GM12878 (cell line): ENCODE results near the gene ZNF174. TPM values are rescaled to one million over a fixed set of nuclear protein-coding genes. Genes with fewer than 3 reads are reported as not detected.

Source experiments
- ATAC-seq: fragments of 200-7000 bp; cut with Tn5 transposase; 3 replicates; pipeline ENCODE4 v1.9.1; 2020; ENCODE audit warnings: mild to moderate bottlenecking, moderate library complexity
- BruUV-seq: library from RNA; stranded (reverse); fragments of 400-500 nt; replicated peaks from 2 replicates; lab custom pipeline; 2021; lab: Mats Ljungman, UMichigan
- CTCF ChIA-PET: fragments of 300-600 bp; sonication (Branson Sonifier 250); formaldehyde crosslinking; extraction: SDS; loops from one replicate; lab custom pipeline; 2021; ENCODE audit warnings: inconsistent platforms; lab: Yijun Ruan, JAX
- POLR2A ChIA-PET: fragments of 350-600 bp; formaldehyde crosslinking; extraction: SDS; loops from one replicate; lab custom pipeline; 2021; ENCODE audit warnings: inconsistent platforms; lab: Charles Lee
- RAD21 ChIA-PET: fragments of 300-600 bp; sonication (Branson Sonifier 250); formaldehyde crosslinking; loops from one replicate; lab custom pipeline; 2023; ENCODE audit warnings: antibody characterized with exemption; ENCODE audit not compliant: unreplicated experiment; lab: Charles Lee
- SMC1A ChIA-PET: fragments of 300-600 bp; sonication (Branson Sonifier 250); formaldehyde crosslinking; loops from one replicate; lab custom pipeline; 2023; ENCODE audit not compliant: unreplicated experiment, uncharacterized antibody; lab: Charles Lee
- DNase-seq: peaks from one replicate; pipeline ENCODE4 v3.0.0-alpha.2; 2011; ENCODE audit warnings: low read depth, low spot score
- FAIRE-seq: peaks from 3 replicates; lab custom pipeline; 2011; peaks lifted over from hg19 to GRCh38; lab: Jason Lieb, UNC
- H2AFZ ChIP-seq: 2 replicates; pipeline ENCODE4 v1.6.0; 2011; ENCODE audit warnings: low read depth, low read length, control low read depth; ENCODE audit not compliant: control insufficient read depth
- H3K27ac ChIP-seq: 2 replicates; pipeline ENCODE4 v1.5.1; 2011; ENCODE audit warnings: control low read depth; ENCODE audit not compliant: control insufficient read depth, insufficient read depth
- H3K27me3 ChIP-seq, 2 experiments: replicated peaks in 1 of 2; 2 replicates each; pipeline versions ENCODE4 v1.6.0 to v1.6.1; 2011; ENCODE audit warnings: low read length in 1 of 2; ENCODE audit not compliant: control insufficient read depth in 2 of 2, insufficient read depth in 2 of 2
- H3K36me3 ChIP-seq, 2 experiments: 2 replicates each; pipeline ENCODE4 v1.5.1; 2011; ENCODE audit warnings: low read length in 1 of 2; ENCODE audit not compliant: control insufficient read depth in 2 of 2, insufficient read depth in 2 of 2
- H3K4me1 ChIP-seq: 2 replicates; pipeline ENCODE4 v1.6.1; 2011; ENCODE audit warnings: mild to moderate bottlenecking, low read length, moderate library complexity, mixed read lengths; ENCODE audit not compliant: control insufficient read depth, insufficient read depth
- H3K4me2 ChIP-seq: 2 replicates; pipeline ENCODE4 v1.6.0; 2011; ENCODE audit warnings: control low read depth; ENCODE audit not compliant: control insufficient read depth, insufficient read depth
- H3K4me3 ChIP-seq: fragments of 200-600 bp; sonication (generic); 2 replicates; pipeline ENCODE4 v1.5.1; 2016
- H3K79me2 ChIP-seq: 2 replicates; pipeline ENCODE4 v1.6.0; 2011; ENCODE audit warnings: low read length; ENCODE audit not compliant: control insufficient read depth, insufficient read depth
- H3K9ac ChIP-seq: 2 replicates; pipeline ENCODE4 v1.8.0; 2011; ENCODE audit warnings: low read length, control low read depth, mixed read lengths; ENCODE audit not compliant: control insufficient read depth, insufficient read depth
- H3K9me3 ChIP-seq: replicated peaks from 3 replicates; pipeline ENCODE4 v1.5.1; 2011; ENCODE audit warnings: mild to moderate bottlenecking, low read length; ENCODE audit not compliant: control insufficient read depth, insufficient read depth
- H4K20me1 ChIP-seq: 2 replicates; pipeline ENCODE4 v1.6.0; 2011; ENCODE audit not compliant: control insufficient read depth, insufficient read depth
- MEF2A ChIP-seq: IDR thresholded peaks from 2 replicates; pipeline ENCODE4 v1.6.1; 2011; ENCODE audit warnings: low read depth, mild to moderate bottlenecking, low read length, moderate library complexity; ENCODE audit not compliant: insufficient read depth
- SMAD5 ChIP-seq: IDR thresholded peaks from 2 replicates; pipeline ENCODE4 v1.6.1; 2016; ENCODE audit warnings: antibody characterized with exemption, low read depth
- SUPT20H ChIP-seq: IDR thresholded peaks from 2 replicates; pipeline ENCODE4 v1.6.1; 2011; ENCODE audit warnings: low read depth, mild to moderate bottlenecking, low read length, moderate library complexity, borderline replicate concordance; ENCODE audit not compliant: control insufficient read depth
- TCF7 ChIP-seq: IDR thresholded peaks from 2 replicates; pipeline ENCODE4 v1.6.1; 2014; ENCODE audit warnings: antibody characterized with exemption, borderline replicate concordance
- WGBS: methylation state at CpG from one replicate; pipeline ENCODE4 v1.1.6; 2016; ENCODE audit warnings: low lambda C conversion rate; ENCODE audit not compliant: insufficient replicate concordance, insufficient coverage; ENCODE audit errors: missing lambda C conversion rate; 5-methylcytosine and 5-hydroxymethylcytosine counted together
- in situ Hi-C: fragments of 300-500 bp; cut with MboI; formaldehyde crosslinking; loops from 9 replicates; pipeline ENCODE4 v1.14.3; 2018; ENCODE audit warnings: mixed read lengths
- intact Hi-C: fragments of 100-400 bp; cut with micrococcal nuclease; formaldehyde crosslinking; loops from one replicate; pipeline ENCODE4 v1.14.2; 2022; ENCODE audit not compliant: unreplicated experiment
- polyA plus RNA-seq, 11 experiments: library from polyadenylated mRNA; depleted of rRNA in 4 of 11; unstranded in 6 of 11; stranded (reverse) in 5 of 11; fragments of >200 nt; fragmentation: Nextera tagmentation in 4 of 11; fragmentation: Illumina TruSeq in 1 of 11; extraction: Ambion mirVana in 4 of 11; extraction: Trizol in 1 of 11; gene quantifications; 1 replicate in 1 of 11; 2 replicates in 10 of 11; pipeline versions ENCODE4 v1.2.1 to v1.2.3, GENCODE V29; 2011 to 2016; ENCODE audit warnings: inconsistent platforms in 2 of 11, missing spikeins in 2 of 11, low read depth in 1 of 11
- total RNA-seq, 4 experiments: library from RNA; depleted of rRNA in 3 of 4; stranded (reverse); fragments of >200 nt in 3 of 4; fragmentation: Illumina TruSeq in 1 of 4; extraction: Trizol in 1 of 4; gene quantifications; 2 replicates each; pipeline versions ENCODE4 v1.2.1 to v1.2.3, GENCODE V29; 2013 to 2021
- TF ChIP-seq, protein P1 (sequence below): IDR thresholded peaks from 2 replicates; pipeline ENCODE4 v1.6.1; 2011; ENCODE audit warnings: borderline replicate concordance, low read depth, mild to moderate bottlenecking, moderate library complexity, low read length; ENCODE audit not compliant: insufficient read depth, poor library complexity, severe bottlenecking

Gene ZNF174
- total and polyA plus RNA-seq, 10 of the 15 experiments (the other 5 are each of a cell fraction or from before 2014, with no cell fraction given) = 3.0 to 14.3 (median 10.1) TPM

GRCh38 chr16:3388325-3388724 is 12.7 kb upstream of the ZNF174 start:
- no peaks in the 10 kb centered on the region for H3K4me1 ChIP-seq
- in situ Hi-C loops (no loop called here), intact Hi-C loops (no loop called here)
- H3K9ac ChIP-seq = no peak overlapping the region
- ATAC-seq (no peak), DNase-seq (no peak), FAIRE-seq (no peak)
- H3K79me2 ChIP-seq = no peaks in the 10 kb centered on the region
- H3K4me3 ChIP-seq = no peak overlapping the region
- H3K4me2 ChIP-seq = no peak overlapping the region
- peaks cover 36% of the 10 kb centered on the region for H3K9me3 ChIP-seq
- no peak overlapping the region for H2AFZ ChIP-seq
- H3K36me3 ChIP-seq = peaks cover 16 to 23% of the 10 kb centered on the region in 2 experiments
- H3K27ac ChIP-seq = no peak overlapping the region
- SMC1A ChIA-PET = no interaction called here
- BruUV-seq = no TSS peak
- CTCF ChIA-PET = interaction anchor here (0.7 kb wide), 1 partner anchor 713 kb away, joined by 3 read pairs; no protein-coding TSS in a partner anchor
- RAD21 ChIA-PET = no interaction called here
- 88% methylated on average over 6 of the region's 6 CpGs for WGBS
- H3K27me3 ChIP-seq = no peaks in the 10 kb centered on the region
- H4K20me1 ChIP-seq = no peaks in the 10 kb centered on the region
- POLR2A ChIA-PET = no interaction called here
- no peak for TF ChIP-seq MEF2A
- TF ChIP-seq, protein P1, sequence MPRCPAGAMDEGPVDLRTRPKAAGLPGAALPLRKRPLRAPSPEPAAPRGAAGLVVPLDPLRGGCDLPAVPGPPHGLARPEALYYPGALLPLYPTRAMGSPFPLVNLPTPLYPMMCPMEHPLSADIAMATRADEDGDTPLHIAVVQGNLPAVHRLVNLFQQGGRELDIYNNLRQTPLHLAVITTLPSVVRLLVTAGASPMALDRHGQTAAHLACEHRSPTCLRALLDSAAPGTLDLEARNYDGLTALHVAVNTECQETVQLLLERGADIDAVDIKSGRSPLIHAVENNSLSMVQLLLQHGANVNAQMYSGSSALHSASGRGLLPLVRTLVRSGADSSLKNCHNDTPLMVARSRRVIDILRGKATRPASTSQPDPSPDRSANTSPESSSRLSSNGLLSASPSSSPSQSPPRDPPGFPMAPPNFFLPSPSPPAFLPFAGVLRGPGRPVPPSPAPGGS = no peak
- TF ChIP-seq TCF7 = no peak
- TF ChIP-seq SMAD5 = no peak
- no peak for TF ChIP-seq SUPT20H
